22Rv1 (cell line): ENCODE data around the gene NME5.

Experiments used
- ZFX ChIP-seq: fragments of 450-650 bp; IDR thresholded peaks from 2 replicates; pipeline ENCODE4 v1.6.1; 2017; ENCODE audit warnings: antibody characterized with exemption, borderline replicate concordance
- TF ChIP-seq, protein P1 (sequence below): fragments of 450-650 bp; IDR thresholded peaks from 2 replicates; pipeline ENCODE4 v1.5.1; 2017; ENCODE audit warnings: mild to moderate bottlenecking

DNA sequence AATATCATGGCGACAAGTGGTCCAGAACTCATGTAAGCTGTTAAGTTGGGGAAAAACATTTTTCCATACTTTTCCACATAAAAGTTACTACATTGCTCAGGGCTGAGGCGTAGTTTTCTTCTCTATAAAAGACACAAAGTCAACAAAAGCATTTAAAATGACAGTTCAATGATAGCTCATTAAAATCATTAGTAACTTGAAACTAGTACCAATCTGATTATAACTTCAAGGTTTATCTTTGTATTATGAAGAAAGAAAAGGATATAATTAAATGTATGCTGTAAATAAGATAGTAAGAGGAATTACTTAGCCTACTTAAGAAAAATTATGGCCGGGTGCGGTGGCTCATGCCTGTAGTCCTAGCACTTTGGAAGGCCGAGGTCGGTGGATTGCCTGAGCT, 9.9 kb downstream of the NME5 start:
- TF ChIP-seq, protein P1, sequence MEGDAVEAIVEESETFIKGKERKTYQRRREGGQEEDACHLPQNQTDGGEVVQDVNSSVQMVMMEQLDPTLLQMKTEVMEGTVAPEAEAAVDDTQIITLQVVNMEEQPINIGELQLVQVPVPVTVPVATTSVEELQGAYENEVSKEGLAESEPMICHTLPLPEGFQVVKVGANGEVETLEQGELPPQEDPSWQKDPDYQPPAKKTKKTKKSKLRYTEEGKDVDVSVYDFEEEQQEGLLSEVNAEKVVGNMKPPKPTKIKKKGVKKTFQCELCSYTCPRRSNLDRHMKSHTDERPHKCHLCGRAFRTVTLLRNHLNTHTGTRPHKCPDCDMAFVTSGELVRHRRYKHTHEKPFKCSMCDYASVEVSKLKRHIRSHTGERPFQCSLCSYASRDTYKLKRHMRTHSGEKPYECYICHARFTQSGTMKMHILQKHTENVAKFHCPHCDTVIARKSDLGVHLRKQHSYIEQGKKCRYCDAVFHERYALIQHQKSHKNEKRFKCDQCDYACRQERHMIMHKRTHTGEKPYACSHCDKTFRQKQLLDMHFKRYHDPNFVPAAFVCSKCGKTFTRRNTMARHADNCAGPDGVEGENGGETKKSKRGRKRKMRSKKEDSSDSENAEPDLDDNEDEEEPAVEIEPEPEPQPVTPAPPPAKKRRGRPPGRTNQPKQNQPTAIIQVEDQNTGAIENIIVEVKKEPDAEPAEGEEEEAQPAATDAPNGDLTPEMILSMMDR: no peak
- TF ChIP-seq ZFX: no peak
